T47D (cell line): ENCODE results near the gene AMOTL1.

ENCODE experiments used
- DNase-seq, 2 experiments: peaks; one replicate each; pipeline versions ENCODE4 v3.0.0 to v3.0.0-alpha.2; 2011 to 2012; ENCODE audit warnings: low read depth in 1 of 2, low spot score in 1 of 2
- JUND ChIP-seq: IDR thresholded peaks from 2 replicates; pipeline ENCODE4 v1.6.1; 2012; ENCODE audit warnings: low read depth
- in situ Hi-C: cut with HindIII; loops from 2 replicates; pipeline ENCODE4 v1.10.0; 2016; ENCODE audit warnings: low sequenced_read_pairs, low pct_unique_long_range_greater_than_20kb

AMOTL1 gene, protein sequence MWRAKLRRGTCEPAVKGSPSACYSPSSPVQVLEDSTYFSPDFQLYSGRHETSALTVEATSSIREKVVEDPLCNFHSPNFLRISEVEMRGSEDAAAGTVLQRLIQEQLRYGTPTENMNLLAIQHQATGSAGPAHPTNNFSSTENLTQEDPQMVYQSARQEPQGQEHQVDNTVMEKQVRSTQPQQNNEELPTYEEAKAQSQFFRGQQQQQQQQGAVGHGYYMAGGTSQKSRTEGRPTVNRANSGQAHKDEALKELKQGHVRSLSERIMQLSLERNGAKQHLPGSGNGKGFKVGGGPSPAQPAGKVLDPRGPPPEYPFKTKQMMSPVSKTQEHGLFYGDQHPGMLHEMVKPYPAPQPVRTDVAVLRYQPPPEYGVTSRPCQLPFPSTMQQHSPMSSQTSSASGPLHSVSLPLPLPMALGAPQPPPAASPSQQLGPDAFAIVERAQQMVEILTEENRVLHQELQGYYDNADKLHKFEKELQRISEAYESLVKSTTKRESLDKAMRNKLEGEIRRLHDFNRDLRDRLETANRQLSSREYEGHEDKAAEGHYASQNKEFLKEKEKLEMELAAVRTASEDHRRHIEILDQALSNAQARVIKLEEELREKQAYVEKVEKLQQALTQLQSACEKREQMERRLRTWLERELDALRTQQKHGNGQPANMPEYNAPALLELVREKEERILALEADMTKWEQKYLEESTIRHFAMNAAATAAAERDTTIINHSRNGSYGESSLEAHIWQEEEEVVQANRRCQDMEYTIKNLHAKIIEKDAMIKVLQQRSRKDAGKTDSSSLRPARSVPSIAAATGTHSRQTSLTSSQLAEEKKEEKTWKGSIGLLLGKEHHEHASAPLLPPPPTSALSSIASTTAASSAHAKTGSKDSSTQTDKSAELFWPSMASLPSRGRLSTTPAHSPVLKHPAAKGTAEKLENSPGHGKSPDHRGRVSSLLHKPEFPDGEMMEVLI

GRCh38 chr11:94767701-94768601 lies at the start of gene AMOTL1:
Gene AMOTL1 (plus strand): TSS chr11:94768356. CDS start chr11:94768512, 156 bp downstream.
- in situ Hi-C loops, result no loop called here
- peak; percentile 39 to 70 for DNase-seq
- TF ChIP-seq JUND, result no peak

- no peak for TF ChIP-seq JUND
- DNase-seq, result no peak
- in situ Hi-C loops, result no loop called here
Measured at GRCh38 chr11:94719876-94720275, 48.3 kb upstream of the AMOTL1 start.

GRCh38 chr11:94721565-94722292 lies 46.4 kb upstream of the AMOTL1 start:
- in situ Hi-C loops, result no loop called here
- TF ChIP-seq JUND, result no peak
- no peak for DNase-seq

DNA sequence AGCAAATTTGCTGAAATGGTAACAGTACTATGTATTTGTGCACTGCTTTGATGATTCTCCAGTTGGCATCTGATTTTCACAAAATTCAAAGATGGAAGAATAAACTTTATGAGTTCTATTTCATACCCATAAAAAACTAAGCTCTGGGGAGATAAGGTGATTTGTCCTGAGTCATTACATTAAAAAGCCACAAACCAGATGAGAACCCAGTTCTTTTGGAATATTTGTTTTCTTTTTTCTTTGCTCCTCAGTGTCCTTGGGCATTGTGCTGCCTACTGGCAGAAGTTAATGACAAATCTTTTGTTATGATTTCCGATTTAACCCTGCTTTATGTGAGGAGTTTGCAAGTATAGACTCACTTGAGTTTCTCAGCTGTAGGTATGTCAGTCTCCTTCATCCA lies 45.4 kb upstream of the AMOTL1 start:
- DNase-seq, result no peak
- no peak for TF ChIP-seq JUND
- in situ Hi-C loops, result no loop called here

GRCh38 chr11:94725097-94725496 lies 43.1 kb upstream of the AMOTL1 start:
- TF ChIP-seq JUND, result no peak
- in situ Hi-C loops, result no loop called here
- no peak for DNase-seq

- no peak for TF ChIP-seq JUND
- no peak for DNase-seq
- in situ Hi-C loops, result no loop called here
Measured at GRCh38 chr11:94727819-94728218, 40.3 kb upstream of the AMOTL1 start.

GRCh38 chr11:94728541-94728940 lies 39.6 kb upstream of the AMOTL1 start:
- in situ Hi-C loops, result no loop called here
- DNase-seq, result no peak
- no peak for TF ChIP-seq JUND

DNA sequence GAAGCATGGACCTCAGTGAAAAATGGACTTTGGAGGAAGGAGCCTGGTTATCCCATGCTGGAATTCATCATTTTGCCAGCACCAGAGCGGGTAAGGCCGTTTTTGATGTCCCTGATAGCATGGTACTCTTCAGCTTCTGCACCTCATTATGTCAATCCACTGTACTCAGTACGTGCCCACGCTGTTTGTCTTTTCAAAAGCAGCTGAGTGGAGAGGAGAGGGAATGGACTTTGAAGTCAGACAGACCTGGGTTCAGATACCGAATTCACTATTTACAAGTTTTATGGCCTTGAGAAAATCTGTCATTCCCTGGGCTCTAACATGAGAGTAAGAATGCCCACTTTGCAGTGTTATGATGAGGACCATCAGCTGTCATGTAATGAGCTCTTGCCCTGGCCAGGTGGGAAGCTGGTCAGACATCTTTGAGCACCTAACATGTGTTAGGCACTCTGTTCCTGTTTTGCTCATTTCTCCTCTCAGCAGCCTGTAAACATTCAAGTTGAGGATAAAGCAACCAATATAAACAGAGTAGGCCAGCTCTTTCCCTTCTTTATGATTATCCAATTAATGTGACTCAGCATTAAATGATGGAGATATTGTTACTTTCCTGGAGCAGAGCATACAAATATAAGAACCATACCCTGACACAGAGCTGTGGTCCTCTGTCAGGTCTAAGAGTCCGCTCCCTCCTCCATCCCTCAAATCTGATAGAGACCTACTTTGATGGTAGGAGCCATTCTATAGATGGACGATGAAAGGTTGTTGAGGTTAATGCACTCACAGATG lies 39.0 kb upstream of the AMOTL1 start:
- in situ Hi-C loops, result no loop called here
- no peak for DNase-seq
- TF ChIP-seq JUND, result no peak

DNA sequence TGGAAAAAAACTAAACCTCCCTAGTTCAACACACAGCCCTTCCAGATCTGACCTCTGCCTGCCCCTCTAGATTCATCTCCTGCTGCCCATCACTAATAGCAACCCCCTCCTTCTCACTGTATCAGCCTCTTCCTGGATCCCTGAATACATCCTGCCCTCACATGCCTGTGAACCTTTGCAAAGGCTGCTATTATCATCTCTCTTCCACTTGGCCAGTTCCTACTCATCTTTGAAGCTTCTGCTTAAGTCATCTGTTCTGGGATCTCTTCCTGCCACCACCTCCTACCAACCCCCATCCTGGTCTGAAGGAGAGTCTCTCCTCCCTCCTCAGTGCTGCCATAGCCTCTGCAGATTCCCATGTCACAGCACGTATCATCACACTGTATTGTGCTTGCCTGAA lies 38.0 kb upstream of the AMOTL1 start:
- DNase-seq, result no peak
- TF ChIP-seq JUND, result no peak
- in situ Hi-C loops, result no loop called here

DNA sequence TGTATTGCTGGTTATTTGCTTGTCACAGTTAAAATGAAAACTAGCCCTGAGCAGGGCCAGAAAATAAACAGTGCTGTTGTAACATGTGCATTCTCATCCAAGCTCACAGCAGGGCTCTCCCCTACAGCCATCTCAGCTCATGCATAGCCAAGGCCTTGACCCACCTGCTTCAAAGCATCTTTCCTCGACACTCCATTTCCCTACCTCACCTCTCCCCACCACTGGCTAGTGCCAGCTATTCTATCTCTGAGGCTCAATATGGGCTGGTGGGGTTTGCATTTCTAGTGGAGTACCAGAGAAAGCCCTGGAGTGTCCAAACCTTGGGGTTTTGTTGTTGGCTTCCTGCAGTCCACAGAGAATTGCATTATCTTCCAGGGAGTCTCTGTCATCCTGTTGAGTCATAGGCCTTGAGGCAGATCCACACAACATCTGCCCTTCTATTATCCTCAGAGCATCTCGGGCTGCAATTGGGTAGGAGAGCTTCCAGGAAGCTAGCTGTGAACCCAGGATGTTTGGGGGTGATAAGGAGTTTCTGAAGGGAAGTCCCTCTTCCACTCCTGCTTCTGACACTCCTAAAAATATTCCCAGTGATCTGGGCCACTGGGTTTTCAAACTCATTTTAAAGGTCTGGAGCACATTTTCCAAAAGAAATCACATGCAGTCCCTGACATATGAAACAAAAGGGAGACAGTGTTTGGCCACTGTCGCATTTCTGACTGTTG lies 36.1 kb upstream of the AMOTL1 start:
- in situ Hi-C loops, result no loop called here
- no peak for DNase-seq
- TF ChIP-seq JUND, result no peak
